ENCODE data around the gene PON2.
"Not testable (repeated sequence)": the region's sequence is repeated elsewhere in the genome, so short reads cannot be mapped to it uniquely, and the experiment has no call there.

Gene PON2

DNA sequence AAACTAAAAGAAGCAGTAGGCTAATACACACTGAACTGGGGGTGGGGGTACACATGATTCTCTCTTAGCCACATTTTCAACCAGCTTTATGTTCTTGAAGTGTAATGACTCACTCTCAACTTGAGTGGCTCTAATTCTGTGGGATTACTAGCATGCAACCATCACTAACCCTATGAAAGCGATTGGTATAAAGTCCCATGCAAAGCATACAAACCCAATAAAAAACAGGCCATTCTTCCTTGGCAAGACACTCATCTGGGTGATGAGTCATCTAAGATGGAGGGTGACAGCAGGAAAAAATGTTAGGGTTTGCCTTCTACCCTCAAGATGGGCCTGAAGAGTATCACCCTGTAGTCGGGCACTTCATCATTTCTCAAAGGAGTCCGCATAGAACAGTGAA, 23.8 kb downstream of the PON2 start:
- DNase-seq (ENCODE audit: insufficient read length, low spot score) (no peak), FAIRE-seq (no peak)

DNA sequence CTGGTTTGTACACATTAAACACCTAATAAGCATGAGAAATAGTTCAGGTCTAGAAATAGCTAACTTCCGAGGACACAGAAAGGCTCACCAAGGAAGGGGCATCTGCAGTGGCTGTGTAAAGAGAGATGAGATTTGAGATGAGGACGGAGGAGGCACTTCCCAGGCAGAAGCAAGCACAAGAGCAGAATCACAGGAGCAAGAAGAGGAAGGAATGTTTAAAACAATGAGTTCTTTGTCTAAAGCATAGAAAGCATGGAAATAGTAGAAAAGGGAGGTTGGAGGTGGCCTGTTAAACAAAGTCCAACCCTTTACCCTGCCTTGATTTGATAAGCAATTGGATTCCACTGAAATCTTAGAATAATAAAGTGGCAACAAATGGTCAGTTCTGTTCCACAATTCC, 27.1 kb downstream of the PON2 start:
- FAIRE-seq (no peak), DNase-seq (ENCODE audit: insufficient read length, low spot score) (no peak)

DNA sequence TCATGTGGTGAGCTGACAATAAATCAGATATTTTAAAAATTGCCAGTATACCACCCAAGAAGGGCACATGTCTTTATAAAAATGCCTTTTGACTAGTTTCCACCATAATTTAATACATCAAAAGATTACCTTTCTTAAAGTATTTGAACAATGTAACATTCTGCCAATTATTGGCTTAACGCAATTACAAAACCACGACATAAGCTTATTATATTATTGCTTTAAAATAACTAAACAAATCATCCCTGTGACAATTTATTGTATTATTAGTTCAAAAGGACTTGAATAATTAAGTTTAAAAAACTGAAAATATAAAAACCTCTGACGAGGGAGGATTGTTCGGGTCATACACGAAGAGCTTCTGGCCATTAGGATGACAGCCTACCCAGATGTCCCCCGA, 29.0 kb downstream of the PON2 start:
- no peak for FAIRE-seq
- DNase-seq (ENCODE audit: insufficient read length, low spot score): no peak

DNA sequence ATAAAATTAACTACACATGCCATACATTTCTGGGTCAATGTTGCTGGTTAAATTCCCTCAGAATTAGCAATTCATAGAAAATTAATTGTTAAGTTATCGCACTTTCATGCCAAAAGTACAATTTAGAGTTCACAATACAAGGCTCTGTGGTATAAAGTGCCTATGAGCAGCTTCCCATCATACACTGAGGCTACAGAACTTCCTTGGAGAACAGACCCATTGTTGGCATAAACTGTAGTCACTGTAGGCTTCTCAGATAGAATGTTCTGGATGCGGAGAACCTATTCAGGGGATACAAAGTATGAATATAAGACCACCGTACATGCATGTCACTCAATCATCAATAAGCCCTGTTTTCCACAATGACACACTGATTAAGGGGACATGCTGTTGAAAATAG, 29.6 kb downstream of the PON2 start:
- FAIRE-seq: no peak

DNA sequence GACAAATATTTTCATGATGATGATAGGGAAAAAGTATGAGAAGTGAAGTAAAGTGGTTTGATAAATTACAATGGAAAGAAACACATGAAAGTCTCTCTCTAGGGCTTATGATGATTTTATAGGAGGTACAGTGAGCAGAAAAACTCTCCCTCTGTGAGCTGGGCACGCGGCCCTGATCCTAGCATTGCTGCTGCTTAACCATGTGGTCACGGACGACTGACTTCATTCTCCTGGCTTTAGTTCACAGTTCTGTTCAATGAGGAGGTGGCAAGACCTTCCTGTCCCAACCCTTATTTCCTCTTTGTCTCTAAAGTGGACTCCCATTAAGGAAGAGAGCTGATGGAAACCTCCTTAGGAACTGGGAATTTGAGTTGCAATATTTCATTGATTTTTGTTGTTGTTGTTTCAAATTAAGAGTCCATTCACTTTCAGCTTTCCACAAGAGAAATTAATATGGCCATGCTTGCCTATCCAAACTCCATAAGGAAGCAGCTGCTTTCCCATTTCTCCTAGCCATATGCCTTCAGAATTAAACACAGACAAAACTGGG, 30.4 kb downstream of the PON2 start:
- no peak for DNase-seq (ENCODE audit: insufficient read length, low spot score)
- no peak for FAIRE-seq

More for the DNA sequence above, 29.6 kb downstream of the PON2 start:
- DNase-seq (ENCODE audit: insufficient read length, low spot score): no peak

DNA sequence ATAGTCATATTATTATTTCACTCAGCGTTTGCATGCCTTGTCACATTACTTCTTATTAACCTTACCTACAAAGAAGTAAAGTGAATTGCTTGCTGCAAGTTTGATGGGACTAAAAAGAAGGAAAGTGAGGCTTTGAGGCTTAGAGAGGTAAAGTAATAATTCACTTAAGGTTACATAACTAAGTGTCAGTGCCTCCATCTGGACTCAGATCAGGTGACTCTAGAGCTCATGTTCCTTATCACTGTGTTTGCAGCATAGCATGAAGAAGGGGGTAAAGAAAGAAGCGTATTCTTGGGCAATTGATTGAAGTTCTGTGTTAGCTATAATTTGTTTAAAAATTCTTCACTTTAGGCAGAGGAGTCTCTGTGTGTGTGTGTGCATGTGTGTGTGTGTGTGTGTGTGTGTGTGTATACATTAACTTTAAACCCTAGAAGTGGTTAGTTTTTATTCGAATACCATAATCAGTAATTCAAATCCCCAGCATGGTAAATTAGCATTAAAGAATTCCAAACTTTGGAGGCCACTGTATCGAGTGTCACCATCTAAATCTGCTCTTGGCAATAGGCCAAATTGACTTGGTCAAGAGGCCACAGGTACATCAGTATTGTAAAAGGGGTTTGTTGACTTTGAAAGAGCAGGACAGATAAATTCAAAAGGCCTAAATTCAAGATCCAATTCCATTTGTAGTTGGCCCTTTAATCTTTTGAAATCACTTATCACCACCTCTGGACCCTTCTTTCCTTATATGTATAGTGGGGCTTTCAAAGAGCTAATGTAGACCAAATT, 36.5 kb downstream of the PON2 start:
- DNase-seq (ENCODE audit: insufficient read length, low spot score) (no peak), FAIRE-seq (no peak)

DNA sequence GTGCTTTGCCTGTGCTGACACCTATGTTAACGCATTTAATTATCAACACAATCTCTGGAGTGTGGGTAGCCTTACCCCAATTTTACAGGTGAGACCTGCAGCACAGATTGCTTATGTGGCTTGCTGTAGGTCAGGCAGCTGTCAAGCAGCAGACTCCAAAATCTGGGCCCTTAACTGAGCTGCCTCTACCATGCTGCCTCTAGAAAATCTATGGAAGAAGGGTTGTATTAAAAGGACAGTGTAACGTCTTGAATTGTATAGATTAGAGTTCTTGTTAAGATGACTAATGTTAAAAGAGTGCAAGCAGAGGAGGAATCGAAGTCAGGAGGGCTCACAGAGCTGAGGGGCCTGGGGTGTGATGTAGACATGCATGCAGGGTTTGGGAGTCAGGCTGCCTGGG, 37.4 kb downstream of the PON2 start:
- no peak for FAIRE-seq
- DNase-seq (ENCODE audit: insufficient read length, low spot score): no peak

DNA sequence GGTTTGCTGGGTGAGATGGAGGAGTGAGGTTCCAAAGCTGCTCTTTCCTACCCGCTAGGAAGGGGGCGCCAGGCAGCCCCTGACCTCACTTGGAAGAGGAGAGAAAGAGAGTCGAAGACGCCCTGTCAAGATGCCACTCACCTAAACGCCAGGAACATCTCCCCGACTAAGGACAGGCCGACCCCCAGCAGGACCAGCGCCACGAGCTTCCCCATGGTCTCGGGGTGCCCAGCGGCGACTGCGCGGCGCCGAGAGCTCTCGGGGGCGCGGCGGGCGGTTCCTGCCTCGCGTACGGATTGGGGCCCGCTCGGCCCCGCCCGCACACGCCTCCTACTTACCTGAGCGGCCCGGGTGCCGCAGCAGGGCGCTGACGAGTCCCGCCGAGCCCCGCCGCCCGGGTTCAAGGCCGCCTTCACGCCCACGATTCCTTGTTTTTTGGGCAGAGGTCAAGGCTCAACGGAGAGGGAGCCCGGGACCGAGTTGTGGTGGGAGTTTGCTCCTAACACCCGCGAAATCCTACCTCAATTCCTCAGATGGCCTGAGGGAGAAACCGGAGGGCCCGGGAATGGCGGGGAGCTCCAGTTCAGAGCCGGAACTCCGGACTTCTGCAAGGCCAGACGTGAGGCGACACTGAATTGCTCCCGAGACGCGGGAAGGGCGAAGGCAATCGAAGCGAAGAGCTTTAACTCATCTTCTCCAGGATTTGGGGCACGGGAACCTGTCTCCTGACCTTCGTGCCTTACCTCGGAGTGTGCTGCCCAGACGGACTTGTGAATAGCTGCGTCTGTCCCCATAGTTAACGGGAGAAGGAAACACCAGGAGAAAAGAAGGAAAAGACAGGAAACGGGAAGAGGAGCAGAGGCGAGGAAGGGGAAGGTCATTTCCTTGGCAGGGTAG, 38.4 kb downstream of the PON2 start, which contains the start of gene PON3:
TSS of gene PON3 (minus strand) at position 240 of the 897 bp plus-strand sequence. CDS start at position 215, 25 bp downstream.
- DNase-seq (ENCODE audit: insufficient read length, low spot score): no peak
- FAIRE-seq: no peak

DNA sequence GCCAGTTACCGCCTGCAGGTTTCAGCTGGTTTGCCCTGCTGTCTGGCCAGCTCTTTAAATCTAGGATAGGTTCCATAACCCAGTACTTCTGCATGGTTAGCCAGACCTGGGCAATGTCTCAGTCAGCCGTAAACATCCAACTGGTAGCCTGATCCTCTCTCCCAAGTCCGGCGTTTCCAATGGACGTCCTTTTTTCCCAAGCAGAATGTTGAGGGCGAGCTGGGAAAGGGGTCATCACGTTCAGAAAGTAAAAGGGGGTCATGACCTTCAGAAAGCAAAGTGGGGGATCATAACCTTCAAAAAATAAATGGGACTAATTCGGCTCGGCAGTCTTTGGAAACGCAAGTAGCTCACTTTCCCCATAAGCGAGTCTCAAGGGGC, 39.1 kb downstream of the PON2 start:
- DNase-seq (ENCODE audit: insufficient read length, low spot score) (no peak), FAIRE-seq (no peak)

DNA sequence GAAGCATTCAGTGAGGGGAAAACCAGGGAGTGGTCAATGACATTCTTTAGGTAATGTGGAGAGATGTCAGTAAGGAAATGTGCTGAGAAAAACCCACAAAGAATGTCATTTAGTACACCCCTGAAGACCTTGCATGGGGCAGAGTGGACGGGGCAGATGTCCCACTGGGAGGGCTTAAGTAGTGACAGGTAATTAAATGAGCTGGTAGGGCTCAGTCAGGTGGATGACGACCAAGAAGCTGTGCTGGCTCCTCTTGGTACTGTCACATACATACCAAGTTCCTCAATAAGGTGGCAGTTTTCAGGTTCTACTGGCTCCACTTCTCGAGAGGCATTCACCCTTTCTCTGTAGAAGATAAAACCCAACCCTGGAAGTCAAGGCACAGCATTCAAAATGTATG, 40.5 kb downstream of the PON2 start:
- FAIRE-seq (no peak), DNase-seq (ENCODE audit: insufficient read length, low spot score) (no peak)

DNA sequence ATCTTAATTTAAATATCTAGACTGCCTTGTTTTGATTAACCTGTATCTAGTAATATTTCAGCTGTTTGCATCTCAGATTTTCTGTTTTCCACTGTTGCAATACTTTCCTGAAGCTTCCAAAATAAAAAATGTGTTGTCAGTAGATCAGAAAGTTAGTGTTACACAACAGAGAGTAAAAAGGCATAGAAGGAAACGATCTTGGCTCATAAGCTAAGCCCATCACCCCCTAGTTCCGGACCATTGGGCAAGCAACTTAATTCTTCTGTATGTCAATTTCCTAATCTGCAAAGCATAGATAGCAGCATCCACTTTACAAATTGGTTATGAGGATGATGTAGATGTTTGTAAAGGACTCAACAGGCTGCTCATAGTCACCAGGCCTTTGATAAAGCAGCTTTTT, 43.1 kb downstream of the PON2 start:
- DNase-seq (ENCODE audit: insufficient read length, low spot score) (no peak), FAIRE-seq (no peak)

DNA sequence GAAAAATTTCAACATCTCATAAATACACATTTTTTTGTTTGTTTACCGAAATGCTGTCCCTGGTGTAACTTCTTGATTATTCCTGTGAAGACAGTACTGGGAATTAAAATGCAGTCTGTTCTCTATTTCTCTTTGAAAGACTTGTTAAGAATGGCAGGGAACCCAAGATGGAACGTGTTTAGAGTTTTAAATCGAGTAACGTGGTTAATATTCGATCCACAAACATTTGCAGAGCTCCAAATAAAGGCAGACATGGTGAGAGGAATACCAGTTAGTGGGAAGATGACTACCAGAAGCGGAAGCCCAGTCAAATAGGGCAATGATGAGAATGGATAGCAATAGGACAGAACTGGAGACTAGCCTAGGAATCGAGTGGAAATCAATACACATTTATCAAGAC, 45.3 kb downstream of the PON2 start:
- FAIRE-seq (no peak), DNase-seq (ENCODE audit: insufficient read length, low spot score) (no peak)

DNA sequence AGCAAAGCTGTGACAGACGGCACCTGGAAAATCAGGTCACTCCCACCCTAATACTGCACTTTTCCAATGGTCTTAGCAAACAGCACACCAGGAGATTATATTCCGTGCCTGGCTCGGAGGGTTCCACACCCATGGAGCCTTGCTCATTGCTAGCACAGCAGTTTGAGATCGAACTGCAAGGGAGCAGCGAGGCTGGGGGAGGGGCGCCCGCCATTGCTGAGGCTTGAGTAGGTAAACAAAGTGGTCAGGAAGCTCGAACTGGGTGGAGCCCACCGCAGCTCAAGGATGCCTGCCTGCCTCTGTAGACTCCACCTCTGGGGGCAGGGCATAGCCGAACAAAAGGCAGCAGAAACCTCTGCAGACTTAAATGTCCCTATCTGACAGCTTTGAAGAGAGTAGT, 55.4 kb downstream of the PON2 start:
- FAIRE-seq; DNase-seq (ENCODE audit: insufficient read length, low spot score): not testable (repeated sequence)

DNA sequence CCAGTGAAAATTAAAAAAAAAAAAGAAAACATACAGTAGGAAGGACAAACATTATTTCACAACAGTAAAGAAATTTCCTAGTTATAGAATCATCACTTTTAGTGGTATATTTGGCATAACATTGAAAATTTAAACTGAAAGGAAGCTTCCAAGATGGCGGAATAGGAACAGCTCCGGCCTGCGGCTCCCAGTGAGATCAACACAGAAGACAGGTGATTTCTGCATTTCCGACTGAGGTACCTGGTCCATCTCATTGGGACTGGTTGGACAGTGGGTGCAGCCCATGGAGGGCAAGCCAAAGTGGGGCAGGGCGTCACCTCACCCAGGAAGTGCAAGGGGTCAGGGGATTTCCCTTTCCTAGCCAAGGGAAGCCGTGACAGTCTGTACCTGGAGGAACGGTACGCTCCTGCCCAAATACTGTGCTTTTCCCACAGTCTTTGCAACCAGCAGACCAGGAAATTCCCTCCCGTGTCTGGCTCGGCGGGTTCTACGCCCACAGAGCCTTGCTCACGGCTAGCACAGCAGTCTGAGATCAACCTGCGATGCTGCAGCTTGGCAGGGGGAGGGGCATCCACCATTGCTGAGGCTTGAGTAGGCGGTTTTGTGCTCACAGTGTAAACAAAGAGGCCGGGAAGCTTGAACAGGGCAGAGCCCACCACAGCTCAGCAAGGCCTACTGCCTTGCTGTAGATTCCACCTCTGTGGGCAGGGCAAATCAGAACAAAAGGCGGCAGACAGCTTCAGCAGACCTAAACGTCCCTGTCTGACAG, 58.0 kb downstream of the PON2 start:
- no peak for FAIRE-seq
- DNase-seq (ENCODE audit: insufficient read length, low spot score): no peak

DNA sequence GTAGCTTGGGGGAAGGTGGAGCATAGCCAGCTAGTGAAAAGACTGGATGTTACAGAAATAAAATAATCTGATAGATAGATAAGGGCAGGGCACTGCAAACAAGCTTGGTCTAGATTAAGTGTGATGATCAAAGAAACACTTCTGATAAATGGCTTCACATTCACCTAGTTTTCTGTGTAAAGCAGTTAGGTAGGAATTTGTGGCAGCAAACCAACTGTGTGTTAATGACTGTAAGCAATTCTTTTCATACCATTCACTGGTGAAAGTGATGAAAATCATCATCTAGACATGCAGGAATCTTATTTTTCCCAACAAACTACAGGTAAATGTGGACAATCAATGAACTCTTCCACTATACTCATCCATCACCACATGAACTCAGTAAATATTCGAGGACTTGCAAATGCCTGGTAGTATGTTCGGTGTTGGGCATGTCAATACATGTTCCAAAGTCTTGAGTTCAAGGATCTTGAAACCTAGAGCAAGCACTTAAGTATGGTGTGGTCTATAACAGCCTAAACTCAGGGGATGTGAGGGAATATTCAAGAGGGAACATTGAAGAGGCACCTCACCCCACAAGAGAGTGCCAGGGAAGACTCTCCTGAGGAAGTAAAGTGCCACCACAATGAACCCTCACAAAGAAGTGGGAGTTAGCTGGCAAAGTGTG, 59.1 kb downstream of the PON2 start:
- no peak for DNase-seq (ENCODE audit: insufficient read length, low spot score)
- FAIRE-seq: no peak

DNA sequence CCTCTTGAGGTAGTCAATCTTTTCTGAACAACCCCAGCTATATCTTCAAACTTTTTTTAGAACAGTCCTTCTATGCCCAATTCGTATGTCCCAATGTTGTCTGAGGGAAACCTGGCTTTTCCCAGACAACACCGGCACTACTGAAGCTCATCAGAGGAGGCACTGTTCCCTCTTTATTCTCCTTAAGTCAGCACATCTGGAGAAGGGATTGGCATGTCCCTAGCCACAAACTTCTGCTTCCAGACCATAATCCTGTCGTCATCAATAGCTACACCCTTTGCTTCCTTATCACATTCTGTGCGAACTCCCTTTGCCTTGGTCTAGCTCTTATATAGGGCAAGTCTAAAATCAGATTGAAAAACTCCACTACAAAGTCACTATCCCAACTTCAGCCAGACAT, 61.5 kb downstream of the PON2 start:
- FAIRE-seq (no peak), DNase-seq (ENCODE audit: insufficient read length, low spot score) (no peak)

DNA sequence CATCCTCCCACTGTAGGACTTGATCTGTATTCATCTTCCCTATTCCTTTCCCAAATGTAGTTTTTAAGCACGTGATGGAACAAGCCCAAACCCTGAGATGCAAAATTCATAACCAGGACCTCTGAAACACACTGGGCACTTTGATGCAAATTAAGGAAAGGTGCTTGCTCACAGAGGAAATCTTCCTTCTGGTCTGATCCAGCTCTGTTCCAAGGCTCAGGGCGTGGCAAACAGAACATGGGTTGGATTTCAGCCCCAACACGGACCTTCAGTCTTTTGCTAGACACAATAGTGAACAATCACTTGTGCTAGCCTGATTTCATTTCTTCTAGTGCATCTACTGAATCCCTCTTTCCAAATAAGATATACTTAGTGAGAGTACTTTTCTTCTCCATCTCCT, 66.6 kb downstream of the PON2 start:
- FAIRE-seq (no peak), DNase-seq (ENCODE audit: insufficient read length, low spot score) (no peak)

DNA sequence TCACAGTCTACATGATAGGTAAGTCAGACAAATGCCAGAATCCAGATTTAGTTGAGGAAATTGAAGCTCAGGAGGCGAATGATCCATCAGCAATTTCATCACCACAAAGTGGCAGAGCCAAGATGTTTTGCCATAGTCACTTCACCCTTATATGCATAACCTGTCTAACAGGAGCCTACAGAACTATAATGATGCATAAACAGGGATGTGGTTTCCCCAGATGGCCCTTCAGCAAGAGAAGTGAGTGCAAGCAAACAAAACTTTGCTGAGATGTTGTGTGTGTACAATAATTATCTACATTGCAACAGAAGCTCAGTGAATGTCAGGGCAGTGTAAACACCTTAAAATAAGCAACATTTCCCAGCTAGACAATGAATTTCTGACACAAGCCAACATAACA, 67.2 kb downstream of the PON2 start:
- DNase-seq (ENCODE audit: insufficient read length, low spot score): no peak
- FAIRE-seq: no peak

DNA sequence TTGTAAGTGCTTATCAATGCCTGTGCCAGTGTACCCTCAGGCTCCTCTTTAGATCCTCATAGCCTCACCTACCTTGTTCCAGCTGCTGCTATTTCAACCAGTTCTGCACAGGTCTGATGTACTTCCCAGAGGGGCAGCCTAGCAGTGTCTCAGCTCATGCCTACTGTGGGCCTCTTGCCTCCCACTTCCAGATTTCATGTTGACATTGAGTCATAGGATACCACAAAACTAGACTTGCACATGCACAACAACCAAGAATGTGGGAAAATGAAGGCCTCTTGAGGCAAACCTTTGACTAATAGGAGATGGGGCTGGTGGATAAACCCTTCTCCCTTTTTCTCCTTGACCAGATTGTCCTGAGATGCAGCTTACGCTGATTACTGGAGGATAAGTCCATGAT, 69.7 kb downstream of the PON2 start:
- DNase-seq (ENCODE audit: insufficient read length, low spot score) (no peak), FAIRE-seq (no peak)

DNA sequence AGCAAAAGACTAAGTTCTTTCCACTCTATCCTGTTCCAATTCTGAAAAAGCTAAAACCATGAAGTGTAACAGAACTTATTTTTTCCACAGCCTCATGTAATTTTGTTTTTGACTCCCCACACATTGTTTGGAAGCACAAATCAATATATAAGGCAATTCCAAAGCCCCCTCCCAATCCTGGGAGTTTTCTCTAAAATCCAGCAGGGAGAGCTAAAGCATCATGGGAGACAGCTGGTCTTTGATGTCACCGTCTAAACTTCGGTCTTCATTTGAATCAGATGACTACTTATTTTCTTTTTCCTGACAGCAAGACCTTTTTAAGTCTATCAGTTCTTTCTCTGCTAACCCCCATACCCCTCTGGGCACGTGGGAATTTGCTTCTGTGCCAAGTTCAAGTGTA, 77.2 kb downstream of the PON2 start:
- DNase-seq (ENCODE audit: insufficient read length, low spot score): no peak
- FAIRE-seq: no peak

Data from GM19239 (cell line).